Right cardiac atrium (tissue), 5 donors: ENCODE data around the gene MAMLD1. TPM values are rescaled to one million over a fixed set of nuclear protein-coding genes. Genes with fewer than 3 reads are reported as not detected.

Experiments
- ATAC-seq, 2 donors: fragments of 200-7000 bp; cut with Tn5 transposase; one replicate each; pipeline versions ENCODE4 v1.8.0 to v1.9.1; 2020; ENCODE audit warnings: moderate library complexity in 2 of 2, mild to moderate bottlenecking in 1 of 2
- DNase-seq, 3 donors: peaks; one replicate each; pipeline ENCODE4 v3.0.0-alpha.2; 2020
- H3K27ac ChIP-seq: one replicate; pipeline ENCODE4 v1.5.1; 2013; ENCODE audit warnings: mild to moderate bottlenecking, low read length, control low read depth, moderate library complexity
- H3K27me3 ChIP-seq: one replicate; pipeline ENCODE4 v1.6.1; 2013; ENCODE audit not compliant: control insufficient read depth, insufficient read depth
- H3K4me1 ChIP-seq: one replicate; pipeline ENCODE4 v1.6.1; 2013; ENCODE audit warnings: low read length; ENCODE audit not compliant: control insufficient read depth, insufficient read depth
- H3K4me3 ChIP-seq: one replicate; pipeline ENCODE4 v1.5.1; 2013; ENCODE audit warnings: low read length, control low read depth
- H3K9me3 ChIP-seq: one replicate; pipeline ENCODE4 v1.6.1; 2013; ENCODE audit warnings: low read length; ENCODE audit not compliant: control insufficient read depth
- WGBS: extraction: QIAGEN DNeasy Blood & Tissue Kit; methylation state at CpG from one replicate; pipeline ENCODE4 v1.1.7; 2013; 5-methylcytosine and 5-hydroxymethylcytosine counted together
- intact Hi-C, 4 donors: fragments of 100-400 bp; cut with DNase I; formaldehyde crosslinking; loops; one replicate each; pipeline versions ENCODE4 v1.11.0 to v1.14.0; 2022 to 2023
- polyA plus RNA-seq: library from polyadenylated mRNA; stranded (reverse); fragments of 200-250 nt; gene quantifications from one replicate; pipeline ENCODE4 v1.2.3, GENCODE V29; 2013
- total RNA-seq, 4 donors: library from RNA; stranded (reverse); fragmentation: NEBNext Ultra II Directional; extraction: Animal tissue kit (Norgen Biotek cat#: 25700); gene quantifications; one replicate each; pipeline ENCODE4 v1.2.1, GENCODE V29; 2021
- donor health status: healthy with polysubstance abuse.
- donor health status: DM: no; HTN: yes; CAD: no.
- donor health status: DM: no; HTN: no; CAD: no.
- donor health status: DM: no; HTN: yes; CAD: no; lungs with severe emphysema.
- donor health status: DM: yes; HTN: yes; CAD: no.

Gene MAMLD1
- total and polyA plus RNA-seq, 5 donors = 1.3 to 3.1 (median 2.6) TPM

GRCh38 chrX:150548251-150548650 is 185.1 kb downstream of the MAMLD1 start:
- no peak overlapping the region for H3K4me3 ChIP-seq
- H3K27ac ChIP-seq = peak overlapping the region; percentile 62
- WGBS = 89% methylated on average over 4 of the region's 4 CpGs
- no peaks in the 10 kb centered on the region for H3K9me3 ChIP-seq
- no peaks in the 10 kb centered on the region for H3K27me3 ChIP-seq
- intact Hi-C loops = no loop called here
- no peak for ATAC-seq
- peaks cover 2% of the 10 kb centered on the region for H3K4me1 ChIP-seq
- no peak for DNase-seq

GRCh38 chrX:150548684-150549083 is 185.6 kb downstream of the MAMLD1 start:
- whole genome bisulfite sequencing = 84% methylated on average over 2 of the region's 2 CpGs
- Histone ChIP-seq H3K9me3 (no peaks in the 10 kb centered on the region), H3K4me3 (no peak overlapping the region), H3K4me1 (peaks cover 2% of the 10 kb centered on the region), H3K27me3 (no peaks in the 10 kb centered on the region), H3K27ac (no peak overlapping the region)
- no peak for DNase-seq
- ATAC-seq = no peak
- intact Hi-C loops = no loop called here

- no peaks in the 10 kb centered on the region for H3K9me3 ChIP-seq
- H3K4me3 ChIP-seq = no peak overlapping the region
- DNase-seq (no peak), ATAC-seq (no peak)
- no peaks in the 10 kb centered on the region for H3K27me3 ChIP-seq
- 98% methylated on average over 3 of the region's 3 CpGs for WGBS
- peaks cover 2% of the 10 kb centered on the region for H3K4me1 ChIP-seq
- intact Hi-C loops = no loop called here
- no peak overlapping the region for H3K27ac ChIP-seq
Observed at GRCh38 chrX:150551963-150552362, 188.8 kb downstream of the MAMLD1 start.

- 38% methylated on average over 7 of the region's 7 CpGs for WGBS
- Histone ChIP-seq H3K4me1 (no peaks in the 10 kb centered on the region), H3K27ac (no peak overlapping the region), H3K27me3 (no peaks in the 10 kb centered on the region), H3K4me3 (no peak overlapping the region), H3K9me3 (no peaks in the 10 kb centered on the region)
- ATAC-seq (no peak), DNase-seq (no peak)
- intact Hi-C loops = no loop called here
Observed at GRCh38 chrX:150558424-150558823, 195.3 kb downstream of the MAMLD1 start.

Other genes with a start within 250 kb of the MAMLD1 start
- 10 to 100 TPM; 13.8 to 16.9 (median 15.2) TPM for gene MTM1, start 205.3 kb downstream of the MAMLD1 start, total RNA-seq
- gene MTM1, start 205.3 kb downstream of the MAMLD1 start, polyA plus RNA-seq = 4.0 TPM